OCI-LY7 (cell line): ENCODE results near the gene PHACTR3. TPM values are rescaled to one million over a fixed set of nuclear protein-coding genes. Genes with fewer than 3 reads are reported as not detected.
"Not testable (repeated sequence)": the region's sequence is repeated elsewhere in the genome, so short reads cannot be mapped to it uniquely, and the experiment has no call there.

Source experiments
- Bru-seq: library from RNA; stranded (reverse); fragments of 400-500 nt; gene quantifications from one replicate; lab custom pipeline; 2021; lab: Mats Ljungman, UMichigan
- BruChase-seq, 2 experiments: library from RNA; stranded (reverse); fragments of 400-500 nt; gene quantifications; one replicate each; lab custom pipeline; 2021; lab: Mats Ljungman, UMichigan
- BruUV-seq: library from RNA; stranded (reverse); fragments of 400-500 nt; replicated peaks from 2 replicates; lab custom pipeline; 2021; lab: Mats Ljungman, UMichigan
- CTCF ChIA-PET: fragments of 300-600 bp; sonication (Branson Sonifier 250); formaldehyde crosslinking; loops from one replicate; lab custom pipeline; 2022; ENCODE audit warnings: antibody characterized with exemption; ENCODE audit not compliant: unreplicated experiment; lab: Charles Lee
- POLR2A ChIA-PET: fragments of 300-600 bp; sonication (Branson Sonifier 250); formaldehyde crosslinking; loops from one replicate; lab custom pipeline; 2022; ENCODE audit warnings: antibody characterized with exemption; lab: Charles Lee
- DNase-seq: peaks from one replicate; pipeline ENCODE4 v3.0.0-alpha.2; 2015; ENCODE audit warnings: low spot score
- H2AFZ ChIP-seq: fragments of 200-600 bp; sonication (generic), shearing (Covaris generic); 2 replicates; pipeline ENCODE4 v1.6.1; 2014; ENCODE audit warnings: mild to moderate bottlenecking, antibody characterized with exemption, low read length, moderate library complexity
- H3K27ac ChIP-seq: fragments of 200-600 bp; sonication (generic); 2 replicates; pipeline ENCODE4 v1.5.1; 2014; ENCODE audit warnings: mixed run types, low read depth, mild to moderate bottlenecking, moderate library complexity, low read length, inconsistent platforms; ENCODE audit not compliant: poor library complexity, severe bottlenecking
- H3K36me3 ChIP-seq: fragments of 200-600 bp; sonication (generic); 2 replicates; pipeline ENCODE4 v1.6.1; 2014; ENCODE audit warnings: mild to moderate bottlenecking, antibody characterized with exemption, low read length, moderate library complexity, mixed read lengths; ENCODE audit not compliant: insufficient read depth
- H3K4me1 ChIP-seq: fragments of 200-600 bp; sonication (generic); 2 replicates; pipeline ENCODE4 v1.5.1; 2014; ENCODE audit warnings: mild to moderate bottlenecking, low read length; ENCODE audit not compliant: insufficient read depth, poor library complexity, severe bottlenecking
- H3K4me2 ChIP-seq: fragments of 200-600 bp; sonication (generic); 2 replicates; pipeline ENCODE4 v1.6.1; 2014; ENCODE audit warnings: mild to moderate bottlenecking, low read length
- H3K4me3 ChIP-seq: fragments of 200-600 bp; sonication (generic); 2 replicates; pipeline ENCODE4 v1.5.1; 2014; ENCODE audit warnings: mild to moderate bottlenecking, low read depth, low read length; ENCODE audit not compliant: poor library complexity, severe bottlenecking
- H3K79me2 ChIP-seq: fragments of 200-600 bp; sonication (generic); 2 replicates; pipeline ENCODE4 v1.6.1; 2016; ENCODE audit warnings: low read depth, mild to moderate bottlenecking, low read length, moderate library complexity, mixed read lengths; ENCODE audit not compliant: insufficient read depth
- H3K9me2 ChIP-seq: fragments of 200-600 bp; sonication (generic); 2 replicates; pipeline ENCODE4 v1.6.1; 2016; ENCODE audit warnings: mild to moderate bottlenecking, low read length, mixed read lengths; ENCODE audit not compliant: insufficient read depth
- H3K9me3 ChIP-seq: fragments of 200-600 bp; sonication (generic); 2 replicates; pipeline ENCODE4 v1.6.1; 2014; ENCODE audit warnings: mild to moderate bottlenecking, mixed run types, low read length, mixed read lengths
- H4K20me1 ChIP-seq: fragments of 200-600 bp; sonication (generic); 2 replicates; pipeline ENCODE4 v1.6.1; 2014; ENCODE audit warnings: mild to moderate bottlenecking, antibody characterized with exemption, low read length, moderate library complexity, mixed read lengths; ENCODE audit not compliant: insufficient read depth
- CTCF ChIP-seq: fragments of 200-600 bp; sonication (generic); conservative IDR thresholded peaks from 2 replicates; pipeline ENCODE4 v1.5.1; 2014; ENCODE audit warnings: mild to moderate bottlenecking, antibody characterized with exemption, low read length, moderate library complexity, mixed read lengths
- EZH2phosphoT487 ChIP-seq: fragments of 200-600 bp; sonication (generic); IDR thresholded peaks from 2 replicates; pipeline ENCODE4 v1.6.1; 2018; ENCODE audit warnings: low read depth, borderline replicate concordance, mild to moderate bottlenecking, mixed run types, antibody characterized with exemption, low read length, moderate library complexity, mixed read lengths
- intact Hi-C: fragments of 100-400 bp; cut with micrococcal nuclease; formaldehyde crosslinking; loops from one replicate; pipeline ENCODE4 v1.10.0; 2022; ENCODE audit not compliant: unreplicated experiment
- long read RNA-seq: library from polyadenylated mRNA; stranded (forward); transcript quantifications from one replicate; pipeline ENCODE4 v2.0.0, GENCODE V29; 2022
- total RNA-seq, 2 experiments: library from RNA; depleted of rRNA in 1 of 2; stranded (reverse); fragments of >200 nt in 1 of 2; shearing (Covaris generic) in 1 of 2; gene quantifications; 2 replicates each; pipeline ENCODE4 v1.2.3, GENCODE V29; 2014 to 2022

The PHACTR3 gene
- total RNA-seq (2014; rRNA removed; shearing (Covaris generic)) (0.32 TPM in 1 of 2 replicates, not detected in the other), total RNA-seq (2022) (not detected in 2 replicates), Bru-seq, nascent RNA (not detected), BruChase-seq, experiment 1, labeled RNA remaining after a 6-hour chase (percentile 1 among the genes with signal in this experiment), BruChase-seq, experiment 2, labeled RNA remaining after a 2-hour chase (not detected)
- long read RNA-seq: 0 reads

DNA sequence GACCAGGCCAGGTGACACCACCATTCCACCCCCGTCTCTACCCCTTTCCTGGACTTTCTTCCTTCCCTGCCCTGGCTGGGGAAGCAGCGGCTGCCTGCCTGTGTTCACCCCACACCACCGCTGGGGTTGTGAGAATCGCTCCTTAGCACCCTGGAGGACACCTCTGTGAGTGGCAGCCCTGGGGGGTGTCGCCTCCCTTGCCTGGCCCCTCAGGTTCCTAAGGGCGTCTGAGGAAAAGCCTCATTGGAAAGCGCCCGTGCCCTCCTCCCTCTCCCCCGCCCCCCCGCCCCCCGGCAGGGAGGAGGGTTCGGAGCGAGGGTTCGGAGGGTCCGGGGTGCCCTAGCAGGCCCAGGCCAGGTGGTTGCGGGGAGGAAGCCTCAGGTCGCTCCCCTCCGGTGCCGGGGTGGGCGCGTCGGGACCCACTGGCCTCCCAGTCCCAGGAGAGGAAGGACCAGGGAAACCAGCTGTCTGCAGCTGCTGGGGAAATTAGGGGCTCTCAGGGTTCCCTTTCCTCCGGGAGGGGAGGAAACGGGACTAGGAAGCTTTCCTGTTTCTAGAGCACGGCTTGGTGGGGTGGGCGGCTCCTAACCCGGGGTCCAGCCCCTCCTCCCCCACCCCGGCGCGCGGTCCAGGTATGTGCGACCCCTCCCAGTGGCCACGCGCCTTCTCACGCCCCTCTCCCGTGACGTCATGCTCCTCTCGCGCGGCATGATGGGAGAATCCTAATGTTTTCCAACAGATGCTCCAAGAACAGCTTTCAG, at the start of gene PHACTR3:
PHACTR3 (plus strand) TSS at position 760 of the 761 bp plus-strand sequence. CDS start 475 bp downstream, outside the sequence.
- Histone ChIP-seq H2AFZ (no peak within 1 kb of the TSS), H3K27ac (no peak within 1 kb of the TSS), H3K79me2 (no peaks in the 10 kb centered on the region), H3K4me3 (no peak within 1 kb of the TSS), H4K20me1 (no peaks in the 10 kb centered on the region), H3K4me1 (no peaks in the 10 kb centered on the region), H3K9me2 (no peaks in the 10 kb centered on the region), H3K4me2 (no peak within 1 kb of the TSS), H3K9me3 (no peaks in the 10 kb centered on the region), H3K36me3 (no peaks in the 10 kb centered on the region)
- intact Hi-C loops: no loop called here
- CTCF ChIA-PET: no interaction called here
- TF ChIP-seq EZH2phosphoT487: no peak
- TF ChIP-seq CTCF: no peak
- DNase-seq: no peak
- POLR2A ChIA-PET: interaction anchor here (0.6 kb wide), 1 partner anchor 147 kb away, joined by 6 read pairs; no protein-coding TSS in a partner anchor
- no TSS peak for BruUV-seq

- H2AFZ ChIP-seq, CTCF ChIA-PET: not testable (repeated sequence)
Observed at GRCh38 chr20:59557733-59558529, 46.4 kb upstream of the PHACTR3 start.

GRCh38 chr20:59559024-59559817, 45.1 kb upstream of the PHACTR3 start:
- no peak overlapping the region for H3K4me2 ChIP-seq
- no TSS peak for BruUV-seq
- TF ChIP-seq CTCF: no peak
- H3K9me3 ChIP-seq: no peaks in the 10 kb centered on the region
- no peak overlapping the region for H2AFZ ChIP-seq
- H4K20me1 ChIP-seq: no peaks in the 10 kb centered on the region
- H3K9me2 ChIP-seq: no peaks in the 10 kb centered on the region
- no peaks in the 10 kb centered on the region for H3K4me1 ChIP-seq
- no peak overlapping the region for H3K4me3 ChIP-seq
- intact Hi-C loops: no loop called here
- ChIA-PET POLR2A (no interaction called here), CTCF (no interaction called here)
- H3K36me3 ChIP-seq: no peaks in the 10 kb centered on the region
- H3K27ac ChIP-seq: no peak overlapping the region
- no peaks in the 10 kb centered on the region for H3K79me2 ChIP-seq
- no peak for DNase-seq

More at GRCh38 chr20:59557733-59558529, 46.4 kb upstream of the PHACTR3 start:
- DNase-seq, H3K36me3 ChIP-seq, POLR2A ChIA-PET, H3K4me3 ChIP-seq, H3K4me1 ChIP-seq, H3K27ac ChIP-seq, H3K4me2 ChIP-seq, H3K9me3 ChIP-seq, intact Hi-C loops, H3K79me2 ChIP-seq, H3K9me2 ChIP-seq, H4K20me1 ChIP-seq, BruUV-seq: not testable (repeated sequence)
